Measurements from ENCODE around the gene C6orf62. TPM values are rescaled to one million over a fixed set of nuclear protein-coding genes. Genes with fewer than 3 reads are reported as not detected.

Gene C6orf62
- total RNA-seq, 1 donor from 2014 or later: 48.2 TPM

DNA sequence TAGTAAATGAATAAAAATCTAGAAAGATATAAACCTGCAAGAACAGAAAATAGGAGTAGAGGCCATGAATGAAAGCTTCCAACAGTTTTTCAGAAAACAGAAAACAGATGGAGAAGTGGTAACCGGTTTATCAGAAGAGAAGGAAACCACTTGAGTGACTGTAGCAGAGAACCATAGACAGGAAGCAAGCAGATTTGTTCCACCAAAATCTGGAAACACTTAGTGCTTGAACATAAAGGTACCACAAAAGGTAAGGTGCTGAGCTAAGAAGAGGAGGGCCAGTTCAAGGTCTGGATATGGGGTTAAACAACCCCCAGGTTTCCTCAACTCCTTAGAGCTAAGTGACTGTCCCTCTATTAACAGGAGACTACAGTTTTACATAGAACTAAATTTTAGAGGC is 63.7 kb downstream of the C6orf62 start:
- intact Hi-C loops (cut with DNase I): no loop called here

More for the DNA sequence above, 63.7 kb downstream of the C6orf62 start:
- DNase-seq (ENCODE audit: low spot score): no peak

Other genes starting within 250 kb of the C6orf62 start
- gene GPLD1, start 229.6 kb downstream of the C6orf62 start, total RNA-seq: 0.81 TPM
- 17.4 TPM for gene ALDH5A1, start 224.2 kb downstream of the C6orf62 start, total RNA-seq
- gene KIAA0319, start 73.0 kb downstream of the C6orf62 start, total RNA-seq: 0.05 TPM
- gene TDP2, start 52.3 kb downstream of the C6orf62 start, total RNA-seq: 24.1 TPM
- gene ACOT13, start 52.1 kb downstream of the C6orf62 start, total RNA-seq: 40.5 TPM
- gene GMNN, start 55.8 kb upstream of the C6orf62 start, total RNA-seq: 3.7 TPM
- not detected for gene ARMH2, start 79.8 kb upstream of the C6orf62 start, total RNA-seq
- 11.2 TPM for gene RIPOR2, start 216.8 kb upstream of the C6orf62 start, total RNA-seq